ENCODE measurements around the gene CHST8. TPM values are rescaled to one million over a fixed set of nuclear protein-coding genes. Genes with fewer than 3 reads are reported as not detected.

The CHST8 gene
- total RNA-seq, 1 experiment from 2014 or later = not detected

DNA sequence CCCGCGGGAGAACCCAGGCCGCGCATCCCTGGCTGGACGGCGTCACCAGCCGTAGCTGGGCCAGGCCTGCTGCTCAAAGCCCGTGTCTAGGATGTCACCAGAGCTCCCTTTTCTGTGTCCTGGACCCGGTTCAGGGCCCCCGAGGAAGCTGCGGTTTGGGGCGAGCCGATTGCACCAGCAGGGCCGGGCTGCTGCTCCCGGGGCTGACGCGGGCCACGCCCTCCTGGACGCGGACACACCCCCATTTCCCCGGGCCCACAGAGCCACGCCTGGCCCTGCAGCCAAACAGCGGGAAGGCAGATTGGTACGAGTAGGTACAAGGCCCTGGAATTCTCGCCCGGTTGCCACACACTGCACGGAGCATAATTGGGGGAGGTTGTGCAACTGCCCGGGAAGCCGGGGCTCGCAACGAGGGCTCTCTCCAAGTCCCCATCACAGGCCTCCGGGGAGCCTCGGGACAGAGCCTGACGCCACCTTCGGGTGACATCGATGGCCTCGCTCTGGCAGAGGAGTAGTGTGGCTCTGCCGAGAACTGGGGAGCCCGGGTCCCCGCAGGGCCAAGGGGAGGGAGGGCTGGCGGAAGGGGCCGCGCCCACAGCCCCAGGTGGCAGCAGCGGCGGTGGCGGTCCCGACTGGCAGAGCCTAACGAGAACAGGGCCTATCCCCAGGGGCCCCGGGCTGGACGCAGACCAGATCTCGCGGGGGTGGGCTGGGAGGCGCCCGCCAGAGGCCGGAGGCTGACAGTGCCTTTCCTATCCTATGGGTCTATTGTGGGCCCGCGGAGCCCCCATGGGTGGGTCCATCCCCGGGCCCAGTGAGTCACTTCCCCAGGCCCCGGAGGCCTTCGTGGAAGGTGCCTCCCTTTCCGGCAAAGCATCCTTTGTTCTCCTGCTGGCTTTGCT lies 198.4 kb downstream of the CHST8 start:
- no peaks in the 10 kb centered on the region for H3K9me3 ChIP-seq

DNA sequence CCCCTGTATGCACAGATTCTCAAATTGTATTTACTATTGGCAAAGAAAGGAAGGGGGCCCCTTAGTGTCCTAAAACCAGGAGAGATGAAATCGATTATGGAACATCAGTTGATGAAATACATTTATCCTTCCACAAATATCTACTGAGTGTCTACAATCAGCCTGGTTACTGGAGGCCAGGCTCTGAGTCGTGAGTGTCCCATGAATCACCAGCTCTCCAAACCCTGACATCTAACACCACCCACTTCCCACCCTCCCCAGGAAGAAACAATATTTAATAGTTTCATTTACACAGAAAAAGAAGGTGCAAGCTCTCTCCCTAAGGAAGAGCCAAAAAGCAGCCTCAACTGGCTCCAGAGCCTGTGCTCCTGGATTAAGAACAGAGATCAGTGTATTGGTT lies 200.1 kb downstream of the CHST8 start:
- Histone ChIP-seq H3K27me3 (no peaks in the 10 kb centered on the region), H3K9me3 (no peaks in the 10 kb centered on the region), H3K4me3 (no peak overlapping the region), H3K36me3 (no peaks in the 10 kb centered on the region)
- no peak for DNase-seq

More for the DNA sequence above, 198.4 kb downstream of the CHST8 start:
- H3K27me3 ChIP-seq = no peaks in the 10 kb centered on the region
- peak; percentile 77 for DNase-seq
- no peaks in the 10 kb centered on the region; the same call in 1 of the 2 replicates for H3K36me3 ChIP-seq
- H3K4me3 ChIP-seq = peak overlapping the region; percentile 3; the same call in 1 of the 2 replicates

Other genes starting within 250 kb of the CHST8 start
- 21.2 and 42.1 TPM in 2 replicates for gene CEBPG, start 248.2 kb upstream of the CHST8 start, total RNA-seq (2014; rRNA removed; shearing (Covaris generic); ENCODE audit: low replicate concordance)
- 77.4 and 79.3 TPM in 2 replicates for gene PEPD, start 100.2 kb upstream of the CHST8 start, total RNA-seq (2014; rRNA removed; shearing (Covaris generic); ENCODE audit: low replicate concordance)
- 72.5 and 81.7 TPM in 2 replicates for gene KCTD15, start 174.9 kb downstream of the CHST8 start, total RNA-seq (2014; rRNA removed; shearing (Covaris generic); ENCODE audit: low replicate concordance)

Measured in MG63 (cell line).